Ishikawa (cell line): Measurements from ENCODE around the gene SLC44A4.

Experiments used
- CEBPB ChIP-seq: IDR thresholded peaks from 2 replicates; pipeline ENCODE4 v1.6.1; 2012
- EP300 ChIP-seq: IDR thresholded peaks from 2 replicates; pipeline ENCODE4 v1.6.1; 2012; ENCODE audit warnings: borderline replicate concordance
- FOXM1 ChIP-seq: IDR thresholded peaks from 2 replicates; pipeline ENCODE4 v1.6.1; 2012; ENCODE audit warnings: low read depth, borderline replicate concordance
- RAD21 ChIP-seq: IDR thresholded peaks from 2 replicates; pipeline ENCODE4 v1.6.1; 2012; ENCODE audit warnings: low read depth
- REST ChIP-seq: IDR thresholded peaks from 2 replicates; pipeline ENCODE4 v1.6.1; 2012; ENCODE audit warnings: low read depth, mild to moderate bottlenecking
- TAF1 ChIP-seq: IDR thresholded peaks from 2 replicates; pipeline ENCODE4 v1.6.1; 2012; ENCODE audit warnings: low read depth, mild to moderate bottlenecking
- TEAD4 ChIP-seq: IDR thresholded peaks from 2 replicates; pipeline ENCODE4 v1.6.1; 2012
- USF1 ChIP-seq: IDR thresholded peaks from 2 replicates; pipeline ENCODE4 v1.6.1; 2012

- TF ChIP-seq RAD21 (no peak), CEBPB (no peak), USF1 (peak; percentile 96), EP300 (no peak), TEAD4 (no peak), TAF1 (peak; percentile 67), REST (no peak), FOXM1 (no peak)
Measured at GRCh38 chr6:31897612-31898382, 19.0 kb upstream of the SLC44A4 start, which contains the start of gene EHMT2.
